ENCODE data around the gene NPIPA7.
"Not testable (repeated sequence)": the region's sequence is repeated elsewhere in the genome, so short reads cannot be mapped to it uniquely, and the experiment has no call there.

DNA sequence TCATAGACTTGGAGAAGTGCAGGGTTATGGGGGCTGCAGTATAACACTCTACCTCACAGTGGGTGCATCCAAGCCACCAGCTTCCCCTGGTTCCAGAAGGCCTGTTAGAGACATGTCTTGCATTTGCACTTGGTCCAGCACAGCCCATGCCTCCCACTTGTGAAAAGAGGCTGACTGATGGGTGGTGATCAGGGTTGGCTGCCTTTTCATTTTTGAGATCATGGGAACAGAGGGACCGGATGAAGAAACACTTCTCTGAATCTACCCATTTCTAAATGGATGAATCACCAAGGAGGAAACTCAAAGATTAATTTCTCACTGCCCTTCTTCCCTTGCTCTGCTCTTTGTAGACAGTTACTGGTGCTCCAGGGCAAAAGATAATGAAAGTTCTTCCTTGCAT, 34.8 kb downstream of the NPIPA7 start:
- not testable (repeated sequence) for TF ChIP-seq ARNTL (CRISPR knock-in tag; IDR thresholded peaks at IDR 0.05; ENCODE audit: borderline replicate concordance, low read depth); ZFP3 (CRISPR knock-in tag; IDR thresholded peaks at IDR 0.05); ZNF565 (CRISPR knock-in tag; conservative IDR thresholded peaks at IDR 0.05; ENCODE audit: low read depth); ZFP30 (CRISPR knock-in tag; IDR thresholded peaks at IDR 0.05); CREB5 (CRISPR knock-in tag; IDR thresholded peaks at IDR 0.05; ENCODE audit: low read depth); RARB (CRISPR knock-in tag; IDR thresholded peaks at IDR 0.05); TSHZ2 (CRISPR knock-in tag; IDR thresholded peaks at IDR 0.05); ISL1 (CRISPR knock-in tag; IDR thresholded peaks at IDR 0.05); PPARA (CRISPR knock-in tag; IDR thresholded peaks at IDR 0.05; ENCODE audit: borderline replicate concordance); TCF4 (CRISPR knock-in tag; IDR thresholded peaks at IDR 0.05; ENCODE audit: borderline replicate concordance); ZC3H10 (CRISPR knock-in tag; IDR thresholded peaks at IDR 0.05)
- TF ChIP-seq, protein P1, sequence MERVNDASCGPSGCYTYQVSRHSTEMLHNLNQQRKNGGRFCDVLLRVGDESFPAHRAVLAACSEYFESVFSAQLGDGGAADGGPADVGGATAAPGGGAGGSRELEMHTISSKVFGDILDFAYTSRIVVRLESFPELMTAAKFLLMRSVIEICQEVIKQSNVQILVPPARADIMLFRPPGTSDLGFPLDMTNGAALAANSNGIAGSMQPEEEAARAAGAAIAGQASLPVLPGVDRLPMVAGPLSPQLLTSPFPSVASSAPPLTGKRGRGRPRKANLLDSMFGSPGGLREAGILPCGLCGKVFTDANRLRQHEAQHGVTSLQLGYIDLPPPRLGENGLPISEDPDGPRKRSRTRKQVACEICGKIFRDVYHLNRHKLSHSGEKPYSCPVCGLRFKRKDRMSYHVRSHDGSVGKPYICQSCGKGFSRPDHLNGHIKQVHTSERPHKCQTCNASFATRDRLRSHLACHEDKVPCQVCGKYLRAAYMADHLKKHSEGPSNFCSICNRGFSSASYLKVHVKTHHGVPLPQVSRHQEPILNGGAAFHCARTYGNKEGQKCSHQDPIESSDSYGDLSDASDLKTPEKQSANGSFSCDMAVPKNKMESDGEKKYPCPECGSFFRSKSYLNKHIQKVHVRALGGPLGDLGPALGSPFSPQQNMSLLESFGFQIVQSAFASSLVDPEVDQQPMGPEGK (CRISPR knock-in tag; IDR thresholded peaks at IDR 0.05; ENCODE audit: borderline replicate concordance) = not testable (repeated sequence)
- TF ChIP-seq, protein P2, sequence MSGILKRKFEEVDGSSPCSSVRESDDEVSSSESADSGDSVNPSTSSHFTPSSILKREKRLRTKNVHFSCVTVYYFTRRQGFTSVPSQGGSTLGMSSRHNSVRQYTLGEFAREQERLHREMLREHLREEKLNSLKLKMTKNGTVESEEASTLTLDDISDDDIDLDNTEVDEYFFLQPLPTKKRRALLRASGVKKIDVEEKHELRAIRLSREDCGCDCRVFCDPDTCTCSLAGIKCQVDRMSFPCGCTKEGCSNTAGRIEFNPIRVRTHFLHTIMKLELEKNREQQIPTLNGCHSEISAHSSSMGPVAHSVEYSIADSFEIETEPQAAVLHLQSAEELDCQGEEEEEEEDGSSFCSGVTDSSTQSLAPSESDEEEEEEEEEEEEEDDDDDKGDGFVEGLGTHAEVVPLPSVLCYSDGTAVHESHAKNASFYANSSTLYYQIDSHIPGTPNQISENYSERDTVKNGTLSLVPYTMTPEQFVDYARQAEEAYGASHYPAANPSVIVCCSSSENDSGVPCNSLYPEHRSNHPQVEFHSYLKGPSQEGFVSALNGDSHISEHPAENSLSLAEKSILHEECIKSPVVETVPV (CRISPR knock-in tag; IDR thresholded peaks at IDR 0.05) = not testable (repeated sequence)
